Mucosa of descending colon (tissue), 3 donors: ENCODE data around the gene NCCRP1. TPM values are rescaled to one million over a fixed set of nuclear protein-coding genes. Genes with fewer than 3 reads are reported as not detected.

ENCODE experiments used
- ATAC-seq: fragments of 200-7000 bp; cut with Tn5 transposase; one replicate; pipeline ENCODE4 v1.9.1; 2020; ENCODE audit warnings: mild to moderate bottlenecking, moderate library complexity
- DNase-seq, 3 donors: peaks; one replicate each; pipeline ENCODE4 v3.0.0-alpha.2; 2020
- H3K36me3 ChIP-seq: fragments of 200-600 bp; one replicate; pipeline ENCODE4 v1.8.0; 2021; ENCODE audit warnings: low read depth, mild to moderate bottlenecking
- H3K4me1 ChIP-seq: fragments of 200-600 bp; one replicate; pipeline ENCODE4 v1.8.0; 2021; ENCODE audit warnings: low read depth, mild to moderate bottlenecking
- H3K4me3 ChIP-seq: fragments of 200-600 bp; one replicate; pipeline ENCODE4 v1.8.0; 2021; ENCODE audit warnings: mild to moderate bottlenecking
- H3K9me3 ChIP-seq: fragments of 200-600 bp; one replicate; pipeline ENCODE4 v1.8.0; 2021; ENCODE audit warnings: mild to moderate bottlenecking
- CTCF ChIP-seq: fragments of 200-600 bp; IDR thresholded peaks from one replicate; pipeline ENCODE4 v1.8.0; 2022; ENCODE audit warnings: antibody characterized with exemption, mild to moderate bottlenecking
- intact Hi-C, 2 donors: fragments of 100-400 bp; cut with DNase I in 1 of 2; cut with micrococcal nuclease in 1 of 2; formaldehyde crosslinking; loops; one replicate each; pipeline versions ENCODE4 v1.11.0 to v1.11.1; 2022; cut with DNase I, micrococcal nuclease
- total RNA-seq, 3 donors: library from RNA; stranded (reverse); fragmentation: NEBNext Ultra II Directional in 2 of 3; extraction: Animal tissue kit (Norgen Biotek cat#: 25700) in 2 of 3; gene quantifications; one replicate each; pipeline versions ENCODE4 v1.2.1 to v1.2.4, GENCODE V29; 2021 to 2023
- donor health status: DM: no; HTN: no; CAD: no; lungs with moderate emphysema.
- donor health status: DM: no; HTN: no; CAD: no.
- donor health status: DM: no; HTN: yes; CAD: no.

NCCRP1 gene
- total RNA-seq, 3 donors from 2014 or later = 0.14 TPM; not detected in 2

GRCh38 chr19:39170386-39171231 lies 26.2 kb upstream of the NCCRP1 start:
- Histone ChIP-seq H3K36me3 (no peaks in the 10 kb centered on the region), H3K4me1 (peaks cover 21% of the 10 kb centered on the region), H3K9me3 (no peaks in the 10 kb centered on the region), H3K4me3 (no peak overlapping the region)
- TF ChIP-seq CTCF = no peak
- intact Hi-C loops = no loop called here
- ATAC-seq (no peak), DNase-seq (no peak)

GRCh38 chr19:39171479-39172465 lies 25.0 kb upstream of the NCCRP1 start:
- no peaks in the 10 kb centered on the region for H3K36me3 ChIP-seq

GRCh38 chr19:39172700-39173501 lies 23.9 kb upstream of the NCCRP1 start:
- Histone ChIP-seq H3K4me1 (peaks cover under 1% of the 10 kb centered on the region), H3K36me3 (peaks cover 3% of the 10 kb centered on the region), H3K4me3 (no peak overlapping the region), H3K9me3 (no peaks in the 10 kb centered on the region)
- intact Hi-C loops = no loop called here
- ATAC-seq (no peak), DNase-seq (no peak)
- no peak for TF ChIP-seq CTCF

More at GRCh38 chr19:39171479-39172465, 25.0 kb upstream of the NCCRP1 start:
- ATAC-seq = no peak
- H3K9me3 ChIP-seq = no peaks in the 10 kb centered on the region
- H3K4me1 ChIP-seq = peaks cover 9% of the 10 kb centered on the region
- TF ChIP-seq CTCF = no peak
- intact Hi-C loops = no loop called here
- DNase-seq = no peak
- no peak overlapping the region for H3K4me3 ChIP-seq

GRCh38 chr19:39173502-39173991 lies 23.2 kb upstream of the NCCRP1 start:
- no peaks in the 10 kb centered on the region for H3K9me3 ChIP-seq
- no peaks in the 10 kb centered on the region for H3K4me1 ChIP-seq
- DNase-seq (no peak), ATAC-seq (no peak)
- no peak overlapping the region for H3K4me3 ChIP-seq
- intact Hi-C loops = no loop called here
- peaks cover 3% of the 10 kb centered on the region for H3K36me3 ChIP-seq
- no peak for TF ChIP-seq CTCF

GRCh38 chr19:39174142-39174541 lies 22.6 kb upstream of the NCCRP1 start:
- Histone ChIP-seq H3K4me1 (no peaks in the 10 kb centered on the region), H3K9me3 (no peaks in the 10 kb centered on the region), H3K36me3 (peaks cover 3% of the 10 kb centered on the region), H3K4me3 (no peak overlapping the region)
- intact Hi-C loops = no loop called here
- TF ChIP-seq CTCF = no peak
- no peak for DNase-seq
- no peak for ATAC-seq
